ENCODE measurements around the gene NCKAP5.

GRCh38 chr2:132741754-132742153 is 826.5 kb downstream of the NCKAP5 start:
- TF ChIP-seq EZH2 (IDR thresholded peaks at IDR 0.05; ENCODE audit: low read depth) (no peak), CTCF (conservative IDR thresholded peaks at IDR 0.05) (no peak)
